ENCODE data around the gene NWD2. TPM values are rescaled to one million over a fixed set of nuclear protein-coding genes. Genes with fewer than 3 reads are reported as not detected.

The NWD2 gene
- total and polyA plus RNA-seq, 10 of the 15 experiments (the other 5 are each of a cell fraction or from before 2014, with no cell fraction given): not detected

GRCh38 chr4:37389967-37390580 lies 145.5 kb downstream of the NWD2 start (continued):
- TF ChIP-seq PAX8 (IDR thresholded peaks at IDR 0.05) (0 out of 2 replicates have a peak, but pooled peaks have one; percentile 50), REST (IDR thresholded peaks at IDR 0.05; ENCODE audit: low read depth, low read length) (no peak), ZBTB33 (IDR thresholded peaks at IDR 0.05) (no peak), RAD21 (IDR thresholded peaks at IDR 0.05; ENCODE audit: insufficient read depth, low read depth, low read length) (peak; percentile 79)
